Stimulated activated CD4-positive, alpha-beta T cell treated with anti-CD3 and anti-CD28 coated beads, Interleukin-4, amount 100 ng/mL, for 4 hours (primary cell): ENCODE results near the gene PRR5L.
A peak's percentile ranks its signal among the peaks of the same experiment; 100 is the strongest.

Experiments
- DNase-seq, 2 experiments: peaks; one replicate each; pipeline ENCODE4 v3.0.0-alpha.2; 2020

PRR5L gene

GRCh38 chr11:36361472-36361871 is 65.4 kb downstream of the PRR5L start:
- DNase-seq = no peak

- DNase-seq = no peak
These were observed 65.9 kb downstream of the PRR5L start for GRCh38 chr11:36361901-36362391.

- no peak for DNase-seq
These were observed 66.8 kb downstream of the PRR5L start for GRCh38 chr11:36362902-36363301.

GRCh38 chr11:36363361-36364268 is 67.5 kb downstream of the PRR5L start:
- DNase-seq = no peak

- DNase-seq = no peak
These were observed 68.7 kb downstream of the PRR5L start for GRCh38 chr11:36364551-36365325.

GRCh38 chr11:36365907-36366306 is 69.8 kb downstream of the PRR5L start:
- no peak for DNase-seq

GRCh38 chr11:36367806-36368680 is 72.0 kb downstream of the PRR5L start:
- no peak for DNase-seq

- no peak for DNase-seq
These were observed 75.1 kb downstream of the PRR5L start for GRCh38 chr11:36371181-36371580.

GRCh38 chr11:36371590-36371989 is 75.5 kb downstream of the PRR5L start:
- DNase-seq = no peak

- no peak for DNase-seq
These were observed 76.1 kb downstream of the PRR5L start for GRCh38 chr11:36372101-36372771.

GRCh38 chr11:36373016-36374010 is 77.2 kb downstream of the PRR5L start:
- DNase-seq = no peak

GRCh38 chr11:36374726-36375125 is 78.6 kb downstream of the PRR5L start:
- DNase-seq = no peak

GRCh38 chr11:36375353-36376008 is 79.4 kb downstream of the PRR5L start:
- no peak for DNase-seq

- peak in 1 of 2 experiments; percentile 6 for DNase-seq
These were observed 80.2 kb downstream of the PRR5L start for GRCh38 chr11:36376009-36376887.

GRCh38 chr11:36376888-36377758 is 81.0 kb downstream of the PRR5L start:
- peak; percentile 23 to 25 for DNase-seq

GRCh38 chr11:36377759-36378564 is 81.9 kb downstream of the PRR5L start:
- no peak for DNase-seq

GRCh38 chr11:36379653-36380052 is 83.6 kb downstream of the PRR5L start:
- no peak for DNase-seq
